ENCODE measurements around the gene RAB24.

RAB24 gene

DNA sequence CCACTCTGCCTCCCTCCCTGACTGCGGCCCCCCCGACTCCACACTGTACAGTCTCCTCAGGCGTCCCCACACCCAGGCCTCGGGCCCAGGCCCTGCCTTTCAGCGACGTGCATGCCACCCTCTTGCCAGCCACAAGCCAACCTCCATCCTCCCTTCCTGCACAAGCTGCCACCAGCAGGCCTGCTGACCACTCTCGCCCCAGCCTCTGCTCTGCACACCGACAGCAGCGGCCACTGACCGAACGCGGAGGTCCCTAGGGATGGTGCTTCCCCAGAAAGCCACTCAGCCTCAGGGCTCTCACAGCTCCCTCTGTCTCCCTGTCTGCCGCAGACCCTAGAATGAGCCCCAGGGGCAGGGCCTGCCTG, 29.4 kb upstream of the RAB24 start:
- DNase-seq: no peak

DNA sequence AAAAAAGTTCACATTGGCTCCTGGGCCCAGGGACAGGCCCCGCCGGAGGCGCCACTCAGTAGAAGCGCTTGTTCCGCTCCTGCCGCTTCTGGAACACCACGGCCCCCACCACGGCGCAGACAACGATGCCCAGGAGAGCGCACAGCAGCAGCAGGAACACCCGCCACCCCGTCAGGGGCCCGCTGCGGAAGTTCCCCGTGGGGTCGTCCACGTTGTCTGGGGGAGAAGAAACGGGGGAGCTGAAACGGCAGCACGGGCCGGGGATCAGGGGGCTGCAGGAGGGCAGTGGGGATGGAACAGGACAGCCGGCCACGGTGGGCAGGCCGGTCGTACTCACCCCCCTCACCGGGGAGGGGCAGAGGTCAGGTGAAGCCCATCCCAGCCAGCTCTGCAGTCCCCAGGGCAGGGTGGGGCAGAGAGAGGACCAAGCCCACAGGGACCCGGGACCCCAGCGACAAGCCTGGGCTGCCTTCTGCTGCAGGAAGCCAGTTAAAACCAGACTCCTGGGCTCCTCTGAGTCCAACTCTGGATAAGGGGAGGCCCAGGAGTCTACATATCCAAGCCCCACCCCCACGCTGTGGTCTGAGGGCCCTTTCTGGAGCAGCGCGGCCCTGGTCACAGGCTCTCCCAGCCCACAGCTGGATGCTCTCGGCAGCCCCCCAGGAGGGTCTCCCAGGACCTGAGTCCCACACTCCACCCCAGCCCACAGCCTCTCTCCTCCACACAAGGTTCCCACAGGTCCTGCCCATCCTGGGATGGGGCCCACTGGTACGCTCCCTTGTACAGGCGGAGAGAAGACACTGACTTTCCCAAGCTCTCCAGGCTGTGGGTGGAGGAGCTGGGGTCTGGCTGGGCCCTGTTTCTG, 28.7 kb upstream of the RAB24 start:
- DNase-seq: no peak

GRCh38 chr5:177330991-177331842, 27.7 kb upstream of the RAB24 start:
- DNase-seq: no peak

DNA sequence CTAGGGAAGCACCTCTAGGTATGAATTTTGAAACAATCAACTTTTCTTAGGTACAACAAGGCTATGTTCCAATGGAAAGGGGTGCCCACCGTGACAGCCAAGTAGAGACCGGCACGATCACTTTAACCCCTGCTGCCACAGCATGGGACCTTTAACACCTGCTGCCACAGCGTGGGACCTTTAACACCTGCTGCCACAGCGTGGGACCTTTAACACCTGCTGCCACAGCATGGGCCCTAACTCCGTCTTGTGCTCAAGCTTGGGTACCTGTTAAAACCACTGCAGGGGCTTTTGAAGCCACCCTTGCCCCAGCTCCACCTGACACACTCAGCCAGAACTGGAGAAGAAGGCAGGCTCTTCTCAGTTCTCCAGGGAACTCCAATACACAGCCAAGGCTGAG, 26.4 kb upstream of the RAB24 start:
- no peak for DNase-seq

DNA sequence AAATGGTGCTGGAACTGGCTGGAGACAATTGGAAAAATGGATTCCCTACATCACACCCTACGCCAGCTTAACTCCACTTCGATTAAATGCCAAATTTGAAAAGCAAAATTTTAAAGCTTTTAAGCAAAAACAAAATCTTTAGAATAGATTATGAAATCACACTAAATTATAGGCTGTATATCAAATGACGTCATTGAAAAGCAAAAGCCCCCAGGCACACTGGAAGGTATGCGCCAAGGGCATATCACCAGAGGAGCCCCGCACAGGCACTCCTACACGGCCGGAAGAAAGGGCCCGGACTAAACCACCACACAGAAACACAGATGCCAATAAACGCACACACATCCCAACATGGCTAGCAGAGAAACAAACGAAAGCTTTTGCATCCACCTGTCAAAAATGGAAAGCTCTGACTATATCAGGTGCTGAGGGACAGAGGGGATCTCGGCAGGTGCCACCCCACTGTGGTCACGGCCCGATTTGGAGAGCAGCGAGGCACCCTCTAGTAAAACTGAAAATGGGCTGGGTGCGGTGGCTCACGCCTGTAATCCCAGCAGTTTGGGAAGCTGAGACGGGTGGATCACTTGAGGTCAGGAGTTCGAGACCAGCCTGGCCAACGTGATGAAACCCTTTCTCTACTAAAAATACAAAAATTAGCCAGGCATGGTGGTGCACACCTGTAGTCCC, 25.2 kb upstream of the RAB24 start:
- DNase-seq: no peak

DNA sequence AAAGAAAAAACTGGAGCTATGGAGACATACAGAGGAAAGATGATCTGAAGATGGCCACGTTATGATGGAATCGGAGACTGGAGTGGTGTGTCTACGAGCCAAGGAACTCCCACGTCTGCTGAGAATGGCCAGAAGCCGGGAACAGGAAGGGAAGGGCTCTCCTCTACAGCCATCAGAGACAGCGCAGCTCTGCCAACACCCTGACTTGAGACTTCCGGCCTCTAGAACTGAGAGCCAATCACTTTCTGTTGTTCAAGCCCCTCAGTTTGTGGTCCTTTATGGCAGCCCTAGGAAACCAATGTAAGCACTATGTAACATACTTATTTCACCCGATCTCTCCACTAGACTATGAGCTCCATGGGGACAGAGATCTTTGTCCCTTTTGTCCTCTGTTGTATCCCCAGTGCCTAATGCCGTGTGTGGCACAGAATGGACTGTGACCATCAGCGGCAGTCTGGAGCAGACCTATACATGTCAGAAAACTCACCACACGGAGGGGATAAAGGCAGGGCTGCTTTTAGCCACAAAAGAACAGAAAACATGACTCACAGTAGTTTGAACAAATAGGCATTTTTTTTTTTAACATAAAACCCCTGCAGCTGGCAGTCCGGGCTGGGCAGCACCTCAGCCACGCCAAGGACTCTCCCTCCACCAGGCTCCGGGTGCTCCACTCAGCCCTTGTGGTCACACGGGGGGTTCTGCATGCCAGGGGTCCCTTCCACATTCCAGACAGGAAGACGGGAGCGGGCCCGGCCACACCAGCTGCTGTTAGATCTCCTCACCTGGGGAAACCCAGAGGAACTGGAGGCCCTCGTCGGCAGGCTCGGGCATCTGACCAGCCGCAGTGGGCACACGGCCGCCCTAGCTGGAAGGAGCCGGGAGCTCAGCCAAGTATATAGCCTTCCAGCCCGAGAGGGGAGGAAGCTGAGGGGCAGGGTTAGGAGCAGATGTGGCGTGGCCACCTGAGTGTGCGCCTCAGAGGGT, 24.3 kb upstream of the RAB24 start:
- DNase-seq: no peak

DNA sequence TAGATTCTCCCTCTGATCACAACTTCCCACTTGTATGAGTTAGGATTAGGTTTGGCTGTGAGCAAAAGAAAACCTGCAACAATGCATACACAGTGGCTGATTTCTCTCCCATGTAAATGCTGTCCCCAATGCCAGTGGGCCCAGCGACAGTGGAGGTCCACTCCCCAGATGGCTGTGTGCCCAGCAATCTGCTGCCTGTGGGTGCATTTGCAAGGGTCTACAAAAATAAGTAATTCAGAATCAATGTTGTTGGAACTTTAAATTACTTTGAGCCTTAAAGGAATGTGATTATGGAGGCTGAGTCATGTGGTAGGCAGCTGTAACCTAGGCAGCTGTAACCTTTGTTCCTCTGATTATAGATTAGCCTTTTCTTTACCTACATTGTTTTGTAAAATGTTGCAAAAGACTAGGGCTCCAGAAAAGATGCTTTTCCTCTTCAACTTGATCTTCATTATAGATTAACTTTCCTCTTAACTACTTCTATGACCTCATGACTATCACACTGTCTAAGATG, 22.4 kb upstream of the RAB24 start:
- DNase-seq: no peak

GRCh38 chr5:177320879-177321278, 17.4 kb upstream of the RAB24 start:
- peak; percentile 18 for DNase-seq

DNA sequence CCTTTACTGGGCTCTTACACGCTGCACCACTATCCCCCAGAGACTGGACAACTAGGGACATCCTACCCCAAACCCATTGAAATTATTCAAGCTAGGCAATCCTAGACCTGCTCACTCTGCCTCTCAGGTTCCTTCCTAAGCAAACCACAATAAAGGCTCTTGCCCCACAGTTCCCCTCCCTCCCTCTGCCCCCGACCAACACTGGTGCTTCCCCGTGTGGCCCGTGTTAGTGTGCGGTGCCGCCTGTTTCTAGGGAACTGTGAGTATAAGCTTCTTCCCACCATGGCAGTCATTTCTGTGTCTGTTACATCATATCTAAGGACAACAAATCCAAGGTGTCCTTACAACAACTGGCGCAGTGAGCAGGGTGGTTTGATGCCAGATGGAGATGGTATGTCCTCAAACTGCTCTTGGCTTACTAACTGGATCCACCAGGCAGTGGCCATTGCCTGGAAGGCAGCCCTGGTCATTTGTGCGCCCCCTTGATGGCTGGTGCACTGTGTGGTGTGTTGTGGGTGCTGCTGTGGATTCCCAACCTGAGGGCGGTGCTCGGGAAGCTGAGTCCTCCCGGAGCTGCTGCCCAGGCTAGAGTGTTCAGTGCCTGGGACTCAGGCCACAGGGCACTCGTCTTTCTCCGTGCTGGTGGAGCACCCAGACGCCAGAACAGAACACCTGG, 16.5 kb upstream of the RAB24 start:
- no peak for DNase-seq

DNA sequence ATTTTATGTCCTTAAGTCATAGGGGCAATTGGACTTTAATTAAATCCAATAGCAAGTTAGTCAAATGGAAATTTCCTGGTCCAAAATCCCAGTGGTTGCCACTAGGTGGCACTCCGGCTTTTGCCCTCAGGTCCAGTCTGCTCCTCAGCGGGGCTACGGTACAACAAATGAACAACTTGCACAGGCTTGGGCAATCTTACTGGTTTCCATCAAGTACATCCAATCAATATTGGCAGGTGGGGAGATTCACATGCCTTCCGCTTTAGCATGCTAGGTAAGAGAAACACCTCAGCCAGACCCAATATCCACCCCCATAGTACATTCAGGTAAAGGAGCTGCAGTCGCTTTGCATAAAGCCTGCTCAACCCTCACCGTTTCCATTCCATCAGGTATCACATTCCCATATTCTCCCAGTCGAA, 14.4 kb upstream of the RAB24 start:
- peak; percentile 71 for DNase-seq

DNA sequence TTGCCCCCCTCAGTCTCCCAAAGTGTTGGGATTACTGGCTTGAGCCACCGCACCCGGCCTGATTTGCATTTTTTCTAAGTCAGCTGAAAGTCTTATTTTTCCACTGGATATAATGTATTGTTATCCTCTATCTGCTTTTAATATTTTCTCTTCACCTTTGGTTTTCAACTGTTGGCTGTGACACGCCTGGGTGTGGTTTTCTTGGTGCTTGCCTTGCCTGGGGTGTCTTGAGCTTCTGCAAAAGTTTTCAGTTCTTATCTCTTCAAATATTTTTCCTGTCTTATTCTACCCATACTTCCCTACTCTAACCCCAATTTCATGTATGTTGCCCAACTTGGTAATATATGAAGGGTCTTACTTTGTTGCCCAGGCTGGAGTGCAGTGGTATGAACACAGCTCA, 12.5 kb upstream of the RAB24 start:
- DNase-seq: no peak

- DNase-seq: no peak
Measured at GRCh38 chr5:177315411-177315810, 11.9 kb upstream of the RAB24 start.

DNA sequence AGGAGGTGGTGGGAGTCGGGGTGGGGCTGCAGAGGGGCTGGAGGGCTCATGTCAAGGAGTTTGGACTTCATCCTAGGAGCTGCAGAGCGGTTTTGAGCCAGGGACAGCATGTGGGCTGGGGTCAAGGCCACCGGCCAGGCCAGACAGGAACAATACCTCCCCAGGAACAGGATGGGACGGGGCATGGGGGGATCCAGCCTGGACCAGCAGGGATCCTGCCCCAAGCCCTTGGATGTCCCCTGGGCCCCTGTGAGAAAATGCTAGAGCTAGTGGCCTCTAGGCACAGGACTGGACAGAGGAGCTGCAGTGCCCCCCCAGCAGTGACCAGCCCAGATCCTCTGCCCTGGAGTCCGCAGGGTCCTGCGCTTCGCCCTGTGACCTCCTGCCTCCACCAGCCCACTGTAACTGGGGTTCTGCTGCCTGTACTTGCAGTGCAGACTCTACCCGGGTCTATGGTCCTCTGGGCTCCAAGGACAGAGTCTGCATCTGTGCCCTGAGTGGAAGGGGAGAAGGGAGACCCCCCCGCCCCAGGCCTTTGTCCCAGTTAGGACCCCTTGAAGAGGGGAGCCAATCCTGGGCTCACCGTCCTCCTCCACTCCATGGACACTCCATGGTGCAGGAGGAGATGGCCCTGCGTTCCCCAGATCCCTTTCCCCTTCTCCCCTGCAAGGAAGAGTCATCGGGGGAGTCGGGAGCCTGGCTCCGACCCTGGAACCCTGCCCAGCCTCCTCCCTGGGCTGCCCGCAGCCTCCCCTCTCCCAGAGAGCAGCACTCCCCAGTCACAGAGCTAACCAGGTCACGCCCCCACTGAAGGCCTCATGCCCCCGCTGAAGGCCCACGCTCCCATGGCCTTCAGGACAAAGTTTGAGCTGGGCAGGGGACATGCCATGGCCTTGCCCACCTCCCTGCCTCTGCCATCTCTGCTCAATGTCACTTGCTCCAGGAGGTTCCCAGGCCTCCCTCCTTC, 11.1 kb upstream of the RAB24 start:
- DNase-seq: no peak

DNA sequence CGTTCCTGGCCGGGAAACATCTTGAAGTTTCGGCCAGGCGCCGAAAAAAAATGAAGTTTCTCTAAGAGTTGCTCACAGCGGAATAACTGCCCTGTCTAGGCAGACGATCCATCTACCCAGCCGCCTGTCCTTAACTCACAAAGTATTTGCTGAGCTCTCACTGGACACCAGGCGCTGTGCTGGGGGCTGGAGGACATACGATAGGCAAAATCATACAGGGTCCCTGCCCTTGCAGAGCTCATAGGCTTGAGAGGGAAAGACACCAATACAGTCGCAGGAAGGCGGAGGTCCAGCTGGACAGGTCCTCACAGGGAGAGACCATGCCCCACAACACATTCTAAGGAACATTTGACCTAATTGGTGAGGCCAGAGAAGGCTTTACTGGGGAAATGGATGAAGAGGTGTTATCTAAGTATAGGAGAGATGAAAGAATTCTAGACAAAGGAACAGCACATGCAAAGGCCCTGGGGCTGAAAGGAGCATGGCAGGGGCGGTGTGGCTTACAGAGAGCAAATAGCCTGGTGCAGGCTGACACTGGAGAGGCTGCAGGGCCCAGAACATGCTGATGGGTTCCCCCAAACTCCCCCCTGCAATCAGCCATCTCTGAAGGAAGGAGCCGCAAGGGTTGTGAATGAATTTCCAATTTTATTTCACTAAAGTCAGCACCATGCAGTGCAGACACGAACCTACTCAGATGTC, 10.2 kb upstream of the RAB24 start:
- no peak for DNase-seq

GRCh38 chr5:177312649-177313181, 9.2 kb upstream of the RAB24 start:
- DNase-seq: no peak

GRCh38 chr5:177311723-177312648, 8.5 kb upstream of the RAB24 start, which contains the start of gene MXD3:
MXD3 (minus strand) TSS chr5:177311898; CDS start chr5:177311830, 68 bp downstream.
- DNase-seq: peak; percentile 92

GRCh38 chr5:177311392-177311722, 7.8 kb upstream of the RAB24 start:
- DNase-seq: no peak

- DNase-seq: no peak
Measured at GRCh38 chr5:177310757-177311391, 7.4 kb upstream of the RAB24 start.

All from midbrain (tissue), 1 donor.